Smooth muscle cell (in vitro differentiated cells): ENCODE measurements around the gene UBN1. TPM values are rescaled to one million over a fixed set of nuclear protein-coding genes. Genes with fewer than 3 reads are reported as not detected.

Experiments
- DNase-seq: peaks from one replicate; lab custom pipeline; 2025; ENCODE audit not compliant: unreplicated experiment; lab: John Stamatoyannopoulos, UW
- H2AFZ ChIP-seq: fragments of 200-600 bp; sonication (generic); 2 replicates; pipeline ENCODE4 v1.6.0; 2016; ENCODE audit warnings: antibody characterized with exemption, low read depth, mild to moderate bottlenecking
- H3F3A ChIP-seq: fragments of 200-600 bp; sonication (generic); 2 replicates; pipeline ENCODE4 v1.6.0; 2017; ENCODE audit warnings: antibody characterized with exemption, low read depth
- H3K27ac ChIP-seq: fragments of 200-600 bp; sonication (generic); 2 replicates; pipeline ENCODE4 v1.5.1; 2016; ENCODE audit warnings: low read depth, mild to moderate bottlenecking
- H3K27me3 ChIP-seq: fragments of 200-600 bp; sonication (generic); 2 replicates; pipeline ENCODE4 v1.6.1; 2016; ENCODE audit warnings: low read depth, mild to moderate bottlenecking
- H3K36me3 ChIP-seq: fragments of 200-600 bp; sonication (generic); 2 replicates; pipeline ENCODE4 v1.5.1; 2016; ENCODE audit warnings: low read depth
- H3K4me1 ChIP-seq: fragments of 200-600 bp; sonication (generic); 2 replicates; pipeline ENCODE4 v1.5.1; 2016; ENCODE audit warnings: low read depth
- H3K4me2 ChIP-seq: fragments of 200-600 bp; sonication (generic); 2 replicates; pipeline ENCODE4 v1.6.0; 2016; ENCODE audit warnings: mild to moderate bottlenecking
- H3K4me3 ChIP-seq: fragments of 200-600 bp; sonication (generic); 2 replicates; pipeline ENCODE4 v1.5.1; 2016; ENCODE audit warnings: mild to moderate bottlenecking
- H3K79me2 ChIP-seq: fragments of 200-600 bp; sonication (generic); 2 replicates; pipeline ENCODE4 v1.6.0; 2016; ENCODE audit warnings: low read depth, mild to moderate bottlenecking
- H3K9ac ChIP-seq: fragments of 200-600 bp; sonication (generic); 2 replicates; pipeline ENCODE4 v1.6.0; 2016; ENCODE audit warnings: low read depth
- H3K9me3 ChIP-seq: fragments of 200-600 bp; sonication (generic); replicated peaks from 2 replicates; pipeline ENCODE4 v1.5.1; 2016; ENCODE audit warnings: low read depth
- H4K20me1 ChIP-seq: fragments of 200-600 bp; sonication (generic); 2 replicates; pipeline ENCODE4 v1.6.0; 2016; ENCODE audit warnings: low read depth
- WGBS: methylation state at CpG from one replicate; pipeline ENCODE4 v1.1.7; 2016; ENCODE audit warnings: low lambda C conversion rate; 5-methylcytosine and 5-hydroxymethylcytosine counted together
- polyA plus RNA-seq: library from polyadenylated mRNA; unstranded; fragments of >200 nt; fragmentation: Nextera tagmentation; extraction: Ambion mirVana; gene quantifications from 2 replicates; pipeline ENCODE4 v1.2.1, GENCODE V29; 2016
- total RNA-seq: library from RNA; depleted of rRNA; stranded (reverse); fragments of >200 nt; gene quantifications from 2 replicates; pipeline ENCODE4 v1.2.3, GENCODE V29; 2014
- TF ChIP-seq, protein P1 (sequence below): fragments of 200-600 bp; sonication (generic); IDR thresholded peaks from 2 replicates; pipeline ENCODE4 v1.5.1; 2017; ENCODE audit warnings: borderline replicate concordance, mild to moderate bottlenecking, antibody characterized with exemption; ENCODE audit not compliant: insufficient read depth, poor library complexity, severe bottlenecking

UBN1 gene
- total and polyA plus RNA-seq, 2 experiments from 2014 or later, result 16.2 to 29.7 TPM

DNA sequence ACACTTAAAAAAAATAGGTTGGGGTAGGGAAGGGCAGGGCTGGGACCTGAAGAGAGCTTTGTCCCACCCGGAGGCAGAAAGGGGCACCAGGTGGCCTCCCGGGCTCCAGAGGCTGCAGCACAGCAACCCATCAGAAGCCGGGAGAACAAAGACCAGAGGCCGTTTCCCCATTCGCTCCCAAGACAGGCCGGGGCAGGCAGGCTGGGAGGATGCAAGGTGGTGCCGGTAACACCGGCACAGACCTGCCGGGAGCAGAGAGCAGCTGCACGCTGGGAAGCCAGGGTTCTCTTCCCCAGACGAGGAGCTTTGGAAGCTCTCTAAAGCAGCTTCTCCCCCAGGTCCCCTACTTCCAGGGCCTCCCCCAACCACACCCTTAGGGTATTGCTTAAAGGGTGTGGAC is 84.1 kb downstream of the UBN1 start:
- Histone ChIP-seq H2AFZ (no peak overlapping the region), H3K9me3 (peaks cover 7% of the 10 kb centered on the region), H3K36me3 (no peaks in the 10 kb centered on the region), H3K27ac (no peak overlapping the region), H3K4me3 (no peak overlapping the region), H3K4me2 (no peak overlapping the region), H3F3A (no peaks in the 10 kb centered on the region), H4K20me1 (no peaks in the 10 kb centered on the region), H3K79me2 (no peaks in the 10 kb centered on the region), H3K9ac (no peak overlapping the region), H3K4me1 (no peaks in the 10 kb centered on the region), H3K27me3 (peaks cover 21% of the 10 kb centered on the region)
- WGBS, result 88% methylated on average over 10 of the region's 11 CpGs
- TF ChIP-seq, protein P1, sequence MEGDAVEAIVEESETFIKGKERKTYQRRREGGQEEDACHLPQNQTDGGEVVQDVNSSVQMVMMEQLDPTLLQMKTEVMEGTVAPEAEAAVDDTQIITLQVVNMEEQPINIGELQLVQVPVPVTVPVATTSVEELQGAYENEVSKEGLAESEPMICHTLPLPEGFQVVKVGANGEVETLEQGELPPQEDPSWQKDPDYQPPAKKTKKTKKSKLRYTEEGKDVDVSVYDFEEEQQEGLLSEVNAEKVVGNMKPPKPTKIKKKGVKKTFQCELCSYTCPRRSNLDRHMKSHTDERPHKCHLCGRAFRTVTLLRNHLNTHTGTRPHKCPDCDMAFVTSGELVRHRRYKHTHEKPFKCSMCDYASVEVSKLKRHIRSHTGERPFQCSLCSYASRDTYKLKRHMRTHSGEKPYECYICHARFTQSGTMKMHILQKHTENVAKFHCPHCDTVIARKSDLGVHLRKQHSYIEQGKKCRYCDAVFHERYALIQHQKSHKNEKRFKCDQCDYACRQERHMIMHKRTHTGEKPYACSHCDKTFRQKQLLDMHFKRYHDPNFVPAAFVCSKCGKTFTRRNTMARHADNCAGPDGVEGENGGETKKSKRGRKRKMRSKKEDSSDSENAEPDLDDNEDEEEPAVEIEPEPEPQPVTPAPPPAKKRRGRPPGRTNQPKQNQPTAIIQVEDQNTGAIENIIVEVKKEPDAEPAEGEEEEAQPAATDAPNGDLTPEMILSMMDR, result no peak
- DNase-seq, result no peak

Other genes starting within 250 kb of the UBN1 start
- 3.6 and 6.4 TPM in 2 replicates for gene UBALD1, start 232.6 kb upstream of the UBN1 start, total RNA-seq
- gene UBALD1, start 232.6 kb upstream of the UBN1 start, polyA plus RNA-seq, result 13.6 and 16.2 TPM in 2 replicates
- gene MGRN1, start 222.7 kb upstream of the UBN1 start, total RNA-seq, result 16.4 and 22.0 TPM in 2 replicates
- 23.2 and 25.4 TPM in 2 replicates for gene MGRN1, start 222.7 kb upstream of the UBN1 start, polyA plus RNA-seq
- 15.4 and 17.6 TPM in 2 replicates for gene NUDT16L1, start 153.9 kb upstream of the UBN1 start, total RNA-seq
- gene NUDT16L1, start 153.9 kb upstream of the UBN1 start, polyA plus RNA-seq, result 47.6 and 48.3 TPM in 2 replicates
- gene ANKS3, start 113.2 kb upstream of the UBN1 start, total RNA-seq, result 6.3 and 15.6 TPM in 2 replicates
- gene ANKS3, start 113.2 kb upstream of the UBN1 start, polyA plus RNA-seq, result 15.3 and 22.5 TPM in 2 replicates
- gene DNAAF8, start 112.9 kb upstream of the UBN1 start, total RNA-seq, result 0.22 TPM in 1 of 2 replicates, not detected in the other
- 1.1 and 2.9 TPM in 2 replicates for gene DNAAF8, start 112.9 kb upstream of the UBN1 start, polyA plus RNA-seq
- gene ZNF500, start 80.3 kb upstream of the UBN1 start, total RNA-seq, result 4.1 and 5.3 TPM in 2 replicates
- gene ZNF500, start 80.3 kb upstream of the UBN1 start, polyA plus RNA-seq, result 7.1 and 10.1 TPM in 2 replicates
- not detected in 2 replicates for gene SEPTIN12, start 59.1 kb upstream of the UBN1 start, total RNA-seq
- 0.52 TPM in 1 of 2 replicates, not detected in the other for gene SEPTIN12, start 59.1 kb upstream of the UBN1 start, polyA plus RNA-seq
- gene SMIM22, start 52.1 kb upstream of the UBN1 start, total RNA-seq, result not detected in 2 replicates
- gene SMIM22, start 52.1 kb upstream of the UBN1 start, polyA plus RNA-seq, result 0.29 TPM in 1 of 2 replicates, not detected in the other
- gene ROGDI, start 44.8 kb upstream of the UBN1 start, total RNA-seq, result 21.6 and 32.1 TPM in 2 replicates
- 45.6 and 48.7 TPM in 2 replicates for gene ROGDI, start 44.8 kb upstream of the UBN1 start, polyA plus RNA-seq
- 26.4 and 27.8 TPM in 2 replicates for gene GLYR1, start 193 bp upstream of the UBN1 start, total RNA-seq
- 28.9 and 35.1 TPM in 2 replicates for gene GLYR1, start 193 bp upstream of the UBN1 start, polyA plus RNA-seq
- 4.8 and 7.7 TPM in 2 replicates for gene PPL, start 89.7 kb downstream of the UBN1 start, total RNA-seq
- gene PPL, start 89.7 kb downstream of the UBN1 start, polyA plus RNA-seq, result 3.0 and 10.7 TPM in 2 replicates
- not detected in 2 replicates for gene SEC14L5, start 110.8 kb downstream of the UBN1 start, total RNA-seq
- not detected in 2 replicates for gene SEC14L5, start 110.8 kb downstream of the UBN1 start, polyA plus RNA-seq
- gene NAGPA, start 186.5 kb downstream of the UBN1 start, total RNA-seq, result 3.8 and 4.2 TPM in 2 replicates
- gene NAGPA, start 186.5 kb downstream of the UBN1 start, polyA plus RNA-seq, result 5.4 and 10.0 TPM in 2 replicates
- gene C16orf89, start 218.5 kb downstream of the UBN1 start, total RNA-seq, result not detected in 2 replicates
- gene C16orf89, start 218.5 kb downstream of the UBN1 start, polyA plus RNA-seq, result not detected in 2 replicates
- gene ALG1, start 224.4 kb downstream of the UBN1 start, total RNA-seq, result 22.2 and 22.6 TPM in 2 replicates
- 30.4 and 32.9 TPM in 2 replicates for gene ALG1, start 224.4 kb downstream of the UBN1 start, polyA plus RNA-seq